ENCODE measurements around the gene CAPN1.
"Not testable (repeated sequence)": the region's sequence is repeated elsewhere in the genome, so short reads cannot be mapped to it uniquely, and the experiment has no call there.

CAPN1 gene

DNA sequence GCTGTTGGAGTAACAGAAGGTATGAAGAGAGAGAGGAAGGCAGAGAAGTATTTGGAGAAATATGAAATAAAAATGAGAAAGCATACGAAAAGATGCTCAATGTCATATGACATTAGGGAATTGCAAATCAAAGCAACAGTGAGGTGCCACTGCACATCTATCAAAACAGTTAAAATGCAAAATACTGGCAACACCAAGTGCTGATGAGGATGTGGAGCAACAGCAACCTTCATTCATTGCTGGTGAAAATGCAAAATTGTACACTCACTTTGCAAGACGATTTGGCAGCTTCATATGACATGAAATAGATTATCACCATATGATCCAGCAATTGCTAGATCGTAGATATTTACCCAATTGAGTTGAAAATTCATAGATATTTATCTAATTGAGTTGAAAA, 21.1 kb upstream of the CAPN1 start:
- DNase-seq (ENCODE audit: low read depth), result no peak

DNA sequence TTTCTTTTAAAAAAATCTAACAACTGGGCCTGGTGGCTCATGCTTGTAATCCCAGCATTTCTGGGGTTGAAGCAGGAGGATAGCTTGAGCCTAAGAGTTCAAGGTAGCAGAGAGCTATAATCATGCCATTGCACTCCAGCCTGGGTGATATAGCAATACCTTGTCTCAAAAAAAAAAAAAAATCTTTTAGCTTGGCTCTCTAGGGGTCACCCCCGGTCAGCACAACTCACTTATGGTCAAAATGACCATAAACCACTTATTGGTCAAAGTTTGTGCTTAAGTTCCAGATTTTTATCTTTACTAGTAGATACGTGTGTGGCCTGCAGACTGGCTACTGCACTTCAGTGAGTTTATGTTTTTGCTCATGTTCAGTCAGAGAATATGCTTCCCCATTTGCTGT, 18.0 kb upstream of the CAPN1 start:
- DNase-seq (ENCODE audit: low read depth), result no peak

DNA sequence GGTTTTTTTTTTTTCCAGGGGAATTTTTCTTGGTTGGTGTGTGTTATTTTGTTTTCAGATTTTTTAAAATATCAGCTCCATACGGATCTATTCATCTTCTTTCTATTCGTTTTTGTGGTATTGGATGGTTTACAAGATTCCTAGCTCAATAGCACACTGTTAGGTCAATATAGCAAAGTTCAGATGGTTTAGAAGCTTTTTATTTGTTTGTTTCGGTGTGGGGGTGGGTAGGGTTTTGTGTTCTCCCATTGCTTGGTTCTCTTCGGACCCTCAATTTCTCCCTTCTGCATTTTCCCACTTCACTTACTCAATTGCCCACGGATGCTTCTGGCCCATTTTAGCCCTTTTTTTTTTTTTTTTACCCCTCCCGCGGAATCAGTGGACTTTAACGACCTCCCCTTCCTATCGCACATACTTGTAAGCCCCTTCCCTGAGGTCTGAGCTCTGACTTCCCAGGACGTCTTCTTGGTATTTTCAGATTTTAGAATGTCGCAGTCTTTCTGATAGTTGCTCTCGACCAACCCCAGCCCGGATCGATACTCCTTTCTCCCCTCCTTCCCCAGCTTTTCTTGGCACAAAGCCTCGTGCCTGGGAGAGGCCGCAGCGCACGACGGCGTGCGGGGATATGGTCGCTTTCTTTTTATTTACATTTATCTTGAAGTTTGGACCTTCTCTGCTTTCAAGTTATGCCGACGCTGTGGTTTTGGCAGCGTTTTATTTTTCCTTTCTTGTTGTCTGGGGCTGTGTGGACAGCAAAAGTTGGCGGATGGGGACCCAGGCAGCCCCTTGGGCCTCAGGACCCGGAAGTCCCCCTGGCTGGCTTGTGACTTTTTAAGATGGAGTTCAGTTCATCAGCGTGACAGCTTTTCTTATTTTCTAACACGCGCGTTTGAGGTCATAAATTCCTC, 16.1 kb upstream of the CAPN1 start:
- DNase-seq (ENCODE audit: low read depth), result no peak

DNA sequence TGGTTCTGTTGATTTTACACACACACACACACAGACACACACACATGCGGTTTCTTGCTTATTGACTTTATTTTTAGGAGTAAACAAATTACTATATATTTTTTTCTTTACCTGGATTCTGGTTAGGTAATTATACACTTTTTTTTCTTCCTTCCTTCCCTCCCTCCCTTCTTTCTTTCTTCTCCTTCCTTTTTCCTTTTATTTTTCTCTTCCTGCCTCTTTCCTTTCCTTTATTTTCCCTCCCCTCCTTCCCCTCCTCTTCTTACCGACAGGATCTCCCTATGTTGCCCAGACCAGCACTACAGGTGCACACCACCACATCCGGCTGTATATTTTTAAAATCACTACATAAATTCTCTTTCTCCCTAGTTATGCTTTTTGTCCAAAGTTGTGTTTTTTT, 14.8 kb upstream of the CAPN1 start:
- no peak for DNase-seq (ENCODE audit: low read depth)

DNA sequence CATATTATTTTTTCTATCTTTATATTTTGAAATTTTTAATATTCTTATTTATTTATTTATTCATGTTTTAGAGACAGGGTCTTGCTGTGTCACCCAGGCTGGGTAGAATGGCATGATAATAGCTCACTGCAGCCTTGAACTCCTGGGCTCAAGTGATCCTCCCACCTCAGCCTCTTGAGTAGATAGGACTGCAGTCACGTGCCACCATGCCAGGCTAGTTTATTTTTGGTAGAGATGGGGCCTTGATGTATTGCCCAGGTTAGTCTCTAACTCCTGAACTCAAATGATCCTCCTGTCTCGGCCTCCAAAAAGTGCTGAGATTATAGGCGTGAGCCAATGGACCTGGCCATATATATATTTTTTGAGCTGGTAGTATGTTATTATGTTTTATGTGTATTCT, 14.1 kb upstream of the CAPN1 start:
- no peak for DNase-seq (ENCODE audit: low read depth)

DNA sequence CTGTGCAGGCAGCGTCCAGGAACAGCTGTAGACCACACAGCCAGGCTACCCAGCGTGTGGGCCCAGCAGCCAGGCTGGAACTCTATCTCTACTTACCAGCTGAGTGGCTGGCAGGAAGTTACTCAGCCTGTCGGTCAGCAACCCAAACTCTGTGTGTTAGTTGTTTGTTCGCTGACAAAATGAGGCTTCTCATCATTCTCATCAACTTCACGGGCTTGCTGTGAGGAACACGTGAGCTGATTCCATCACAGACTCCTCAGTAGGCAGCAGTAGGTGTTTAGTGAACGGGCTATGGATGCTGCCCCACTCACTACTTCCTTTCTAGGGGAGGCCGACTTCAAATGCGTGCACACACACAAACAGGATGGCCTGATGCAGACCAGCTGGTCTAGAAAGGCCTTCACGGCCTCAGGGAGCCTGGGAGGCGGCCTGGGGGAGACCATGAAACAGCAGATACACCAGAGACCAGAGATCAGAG, 12.5 kb upstream of the CAPN1 start:
- no peak for DNase-seq (ENCODE audit: low read depth)

DNA sequence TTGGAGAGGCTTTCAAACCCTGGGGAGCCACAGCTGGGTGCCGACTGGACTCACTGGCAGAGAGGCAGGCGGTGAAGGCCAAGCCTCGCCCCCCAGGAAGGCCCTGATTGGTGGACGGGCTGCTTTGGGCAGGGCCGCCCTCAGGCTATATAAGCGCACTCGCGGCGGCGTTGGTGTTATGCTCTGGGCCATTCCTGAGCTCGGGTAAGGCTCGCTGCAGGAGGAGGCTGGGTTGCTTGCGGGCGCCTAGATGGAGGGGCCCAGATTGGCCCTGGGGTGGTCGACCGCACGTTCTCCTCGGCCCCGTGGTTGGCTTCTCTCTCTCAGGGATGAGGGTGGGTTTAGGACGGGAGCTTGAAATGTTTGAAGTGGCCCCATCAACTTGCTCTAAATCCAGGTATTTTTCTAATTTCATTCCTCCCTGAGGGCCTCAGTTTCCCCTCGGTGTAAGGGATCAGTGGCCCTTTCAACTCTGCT, 11.6 kb upstream of the CAPN1 start, which contains the start of gene SPDYC:
TSS of gene SPDYC (plus strand) at position 176 of the 477 bp plus-strand sequence. CDS start 1,125 bp downstream, outside the sequence.
- DNase-seq (ENCODE audit: low read depth), result no peak

DNA sequence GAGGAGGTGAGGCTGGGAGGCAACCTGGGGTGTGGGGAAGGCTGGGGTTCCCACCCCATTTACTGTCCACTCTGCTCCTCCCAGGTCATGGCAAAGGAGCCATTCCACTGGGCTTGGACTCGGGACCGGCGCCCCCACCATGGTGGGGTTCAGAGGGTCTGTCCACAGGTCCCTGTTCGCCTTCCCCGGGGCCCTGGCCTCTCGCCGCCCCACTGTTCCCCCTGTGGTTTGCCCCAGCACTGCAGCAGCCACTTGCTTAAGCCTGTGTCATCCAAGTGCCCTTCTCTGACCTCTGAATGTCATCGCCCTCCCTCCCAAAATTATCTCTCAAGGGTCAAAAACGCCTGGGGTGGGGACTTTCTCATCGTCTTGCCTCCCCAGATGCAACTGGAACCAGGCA, 9.1 kb upstream of the CAPN1 start:
- no peak for DNase-seq (ENCODE audit: low read depth)

DNA sequence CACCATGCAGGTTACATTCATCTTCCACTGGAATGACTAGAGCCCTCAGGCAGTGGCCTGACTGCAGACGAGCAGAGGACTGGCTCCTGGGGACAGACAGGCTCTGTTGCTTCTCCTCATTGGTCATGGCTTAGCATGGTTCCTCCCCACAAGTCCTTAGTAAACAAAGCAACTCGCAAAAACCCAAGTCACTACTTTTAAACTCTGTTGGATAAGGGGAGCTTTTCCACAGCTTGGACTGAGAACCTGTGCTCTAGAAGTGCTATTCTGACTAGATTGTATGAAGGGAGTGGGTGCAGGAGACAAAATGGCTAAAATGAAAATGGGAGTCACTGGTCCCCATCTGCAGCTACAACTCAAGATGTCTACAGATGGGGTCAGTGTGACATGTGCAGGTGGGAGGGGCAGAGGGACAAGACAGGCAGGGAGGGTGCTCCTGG, 7.1 kb upstream of the CAPN1 start:
- not testable (repeated sequence) for DNase-seq (ENCODE audit: low read depth)

DNA sequence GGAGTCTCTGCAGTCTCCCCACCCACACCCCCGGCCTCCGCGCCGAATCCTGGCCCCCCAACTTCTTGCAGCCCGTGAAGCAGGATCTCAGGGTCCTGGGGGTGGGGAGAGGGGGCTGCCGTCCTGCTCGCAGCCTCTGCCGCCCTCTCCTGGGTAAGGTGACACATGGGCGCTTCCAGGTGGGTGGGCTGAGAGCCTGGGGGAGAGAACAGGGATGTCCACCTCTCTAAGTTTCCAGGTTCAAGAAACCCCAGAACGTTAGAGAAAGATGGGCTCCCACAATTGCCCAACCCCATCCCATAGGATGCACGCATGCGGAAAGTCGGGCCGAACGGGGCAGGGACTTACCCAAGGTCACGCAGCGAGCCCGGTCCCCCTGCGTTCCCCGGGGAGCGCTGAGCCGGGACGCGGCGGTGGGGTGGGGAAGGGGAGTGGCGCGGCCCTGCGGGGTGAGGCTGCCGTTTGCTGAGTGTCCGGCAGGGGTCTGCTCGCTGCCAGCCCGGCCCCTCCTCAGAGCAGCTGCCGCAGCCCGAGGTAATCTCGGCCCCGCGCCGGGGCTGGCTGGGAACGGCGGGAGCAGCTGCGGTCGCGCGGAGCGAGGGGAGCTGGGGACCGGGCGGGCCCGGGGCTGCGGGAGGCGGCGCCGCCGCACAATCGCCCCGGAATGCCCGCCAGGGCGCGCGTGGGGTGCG, 705 bp upstream of the CAPN1 start:
- no peak for DNase-seq (ENCODE audit: low read depth)

DNA sequence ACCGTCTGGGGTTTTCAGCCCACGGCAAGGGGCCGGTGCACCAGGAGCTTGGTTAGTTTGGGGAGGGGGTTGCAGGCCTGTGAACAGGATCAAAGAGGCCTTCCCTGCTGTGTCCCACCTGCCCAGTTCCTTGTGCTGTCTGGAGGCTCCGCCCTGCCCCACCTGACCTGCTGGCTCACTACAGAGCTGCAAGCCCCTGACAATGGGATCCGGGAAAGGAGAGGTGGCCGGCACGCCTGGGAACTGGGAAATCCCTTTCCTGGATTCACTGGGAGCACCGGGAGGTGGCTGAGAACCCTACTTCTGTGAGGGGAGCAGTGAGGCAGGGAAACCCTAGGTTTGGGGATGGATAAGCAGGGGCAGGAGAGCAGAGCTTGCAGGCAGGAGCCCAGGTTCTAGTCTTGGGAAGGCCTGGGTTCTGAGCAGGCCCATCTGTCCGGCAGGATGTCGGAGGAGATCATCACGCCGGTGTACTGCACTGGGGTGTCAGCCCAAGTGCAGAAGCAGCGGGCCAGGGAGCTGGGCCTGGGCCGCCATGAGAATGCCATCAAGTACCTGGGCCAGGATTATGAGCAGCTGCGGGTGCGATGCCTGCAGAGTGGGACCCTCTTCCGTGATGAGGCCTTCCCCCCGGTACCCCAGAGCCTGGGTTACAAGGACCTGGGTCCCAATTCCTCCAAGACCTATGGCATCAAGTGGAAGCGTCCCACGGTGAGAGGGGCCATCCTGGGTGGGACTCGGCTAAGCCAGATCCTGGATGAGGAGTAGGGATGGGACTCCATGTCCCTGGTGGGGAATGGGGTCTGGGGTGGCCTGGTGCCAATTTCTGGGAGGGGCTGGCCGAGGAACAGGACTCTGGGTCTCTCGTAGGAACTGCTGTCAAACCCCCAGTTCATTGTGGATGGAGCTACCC, 786 bp downstream of the CAPN1 start:
- DNase-seq (ENCODE audit: low read depth), result no peak

DNA sequence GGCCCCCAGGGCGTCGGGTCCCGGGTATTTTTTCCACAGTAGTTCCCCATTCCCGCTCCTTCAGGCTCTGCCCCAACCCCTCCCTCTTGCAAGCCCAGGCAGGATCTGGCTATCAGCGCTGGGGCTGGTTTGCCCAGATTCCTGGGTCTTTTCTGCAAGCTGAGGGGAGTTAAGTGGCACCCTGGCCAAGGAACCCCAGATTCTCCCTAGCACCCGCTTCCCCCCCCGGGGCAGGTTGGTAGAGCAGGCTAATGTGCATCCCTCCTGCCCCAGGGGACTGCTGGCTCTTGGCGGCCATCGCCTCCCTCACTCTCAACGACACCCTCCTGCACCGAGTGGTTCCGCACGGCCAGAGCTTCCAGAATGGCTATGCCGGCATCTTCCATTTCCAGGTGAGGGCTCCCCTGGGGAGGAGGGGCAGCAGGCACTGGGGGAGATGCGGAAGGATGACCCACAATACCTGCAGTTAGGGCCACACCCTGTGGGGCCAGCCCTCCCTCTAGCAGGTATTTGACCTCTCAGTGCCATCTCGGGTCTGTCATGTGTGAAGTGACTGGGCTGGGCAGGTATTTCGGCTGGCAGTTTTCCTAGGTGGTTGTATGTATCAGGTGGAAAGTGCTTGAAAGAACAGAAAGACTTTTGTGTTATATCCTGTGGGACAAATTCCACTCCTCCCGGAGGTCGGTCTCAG, 1.6 kb downstream of the CAPN1 start:
- no peak for DNase-seq (ENCODE audit: low read depth)

DNA sequence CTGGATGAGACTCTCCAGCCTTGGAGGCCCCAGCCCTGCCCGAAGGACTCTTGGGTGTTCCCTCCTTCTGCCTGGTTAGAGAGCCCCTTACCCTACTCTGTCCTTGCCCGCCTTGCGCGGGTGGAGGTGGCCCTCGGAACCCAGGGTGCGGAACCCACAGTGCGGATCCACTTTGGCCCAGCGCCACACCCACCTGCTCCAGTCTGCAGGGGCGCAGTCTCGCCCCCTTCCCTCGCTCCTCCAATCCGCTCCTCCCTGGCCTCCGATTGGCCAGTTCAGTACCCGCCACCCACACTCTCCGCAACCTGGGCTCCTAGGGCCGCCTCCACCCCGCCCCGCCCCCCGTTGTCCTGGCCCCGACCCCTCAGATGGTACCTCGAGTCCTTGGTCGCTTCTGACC, 2.4 kb downstream of the CAPN1 start:
- no peak for DNase-seq (ENCODE audit: low read depth)

DNA sequence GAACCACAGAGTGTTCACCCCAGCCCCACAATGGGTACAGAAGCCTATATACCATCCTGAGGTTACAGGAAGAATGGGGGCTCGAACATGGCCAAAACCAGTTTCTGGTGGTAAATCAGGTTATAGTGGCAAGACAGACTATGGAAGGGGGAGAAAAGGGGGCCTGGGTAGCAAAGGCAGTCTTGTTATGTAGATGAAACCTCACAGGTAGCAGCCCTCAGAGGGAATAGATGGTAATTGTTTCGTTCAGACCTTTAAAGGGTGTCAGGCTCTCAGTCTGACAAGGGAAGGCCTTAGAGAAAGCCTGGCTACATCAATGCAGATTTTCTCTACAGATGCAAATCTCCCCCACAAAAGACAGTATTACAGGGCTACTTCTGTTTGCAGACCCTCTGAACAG, 3.4 kb downstream of the CAPN1 start:
- DNase-seq (ENCODE audit: low read depth), result no peak

DNA sequence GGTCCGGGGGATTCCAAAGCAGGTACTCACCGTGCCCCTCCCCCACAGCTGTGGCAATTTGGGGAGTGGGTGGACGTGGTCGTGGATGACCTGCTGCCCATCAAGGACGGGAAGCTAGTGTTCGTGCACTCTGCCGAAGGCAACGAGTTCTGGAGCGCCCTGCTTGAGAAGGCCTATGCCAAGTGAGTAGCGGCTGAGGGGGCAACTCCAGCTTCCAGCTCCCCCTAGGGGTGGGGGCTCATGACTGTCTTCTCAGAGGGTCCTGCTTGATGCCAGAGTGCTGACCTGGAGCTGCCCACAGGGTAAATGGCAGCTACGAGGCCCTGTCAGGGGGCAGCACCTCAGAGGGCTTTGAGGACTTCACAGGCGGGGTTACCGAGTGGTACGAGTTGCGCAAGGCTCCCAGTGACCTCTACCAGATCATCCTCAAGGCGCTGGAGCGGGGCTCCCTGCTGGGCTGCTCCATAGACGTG, 4.2 kb downstream of the CAPN1 start:
- DNase-seq (ENCODE audit: low read depth), result no peak

DNA sequence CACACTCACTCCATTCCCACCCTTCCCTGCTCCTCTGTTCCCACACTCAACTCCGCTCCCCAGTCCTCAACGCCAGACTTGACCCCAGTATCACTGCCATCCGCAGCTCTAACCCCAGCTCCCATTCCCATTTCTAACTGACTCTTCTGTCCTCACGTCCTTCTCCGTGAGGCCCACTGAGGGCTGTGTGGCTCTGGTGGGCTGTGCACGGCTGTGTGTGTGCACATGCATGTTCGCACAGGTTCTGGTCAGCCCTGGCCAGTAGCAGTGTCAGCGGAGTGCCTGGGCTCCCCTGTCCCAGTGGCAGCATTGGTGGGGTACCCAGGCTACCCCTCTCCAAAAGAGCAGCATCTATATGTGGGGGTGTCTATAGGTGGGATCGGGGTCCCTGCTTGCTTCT, 5.0 kb downstream of the CAPN1 start:
- DNase-seq (ENCODE audit: low read depth), result no peak

DNA sequence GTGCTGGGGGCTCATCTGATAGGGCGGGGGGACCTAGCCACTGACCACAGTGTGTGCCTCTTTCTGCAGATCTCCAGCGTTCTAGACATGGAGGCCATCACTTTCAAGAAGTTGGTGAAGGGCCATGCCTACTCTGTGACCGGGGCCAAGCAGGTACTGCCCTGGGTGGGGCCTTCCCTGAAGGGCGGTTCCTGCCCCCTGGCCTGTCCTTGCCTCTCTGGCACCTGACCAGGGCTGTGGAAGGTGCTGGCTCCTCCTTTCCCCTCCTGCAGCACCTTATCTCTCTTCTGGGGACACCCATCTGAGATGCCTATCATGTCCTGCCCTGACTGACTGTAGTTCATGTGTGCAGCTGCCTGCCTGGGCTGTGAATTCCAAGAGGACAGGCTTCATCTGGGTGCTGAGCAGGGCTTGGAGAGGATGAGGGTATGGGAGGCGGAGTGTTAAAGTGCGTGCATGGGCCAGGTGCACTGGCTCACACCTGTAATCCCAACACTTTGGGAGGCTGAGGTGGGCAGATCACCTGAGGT, 5.5 kb downstream of the CAPN1 start:
- DNase-seq (ENCODE audit: low read depth), result no peak

DNA sequence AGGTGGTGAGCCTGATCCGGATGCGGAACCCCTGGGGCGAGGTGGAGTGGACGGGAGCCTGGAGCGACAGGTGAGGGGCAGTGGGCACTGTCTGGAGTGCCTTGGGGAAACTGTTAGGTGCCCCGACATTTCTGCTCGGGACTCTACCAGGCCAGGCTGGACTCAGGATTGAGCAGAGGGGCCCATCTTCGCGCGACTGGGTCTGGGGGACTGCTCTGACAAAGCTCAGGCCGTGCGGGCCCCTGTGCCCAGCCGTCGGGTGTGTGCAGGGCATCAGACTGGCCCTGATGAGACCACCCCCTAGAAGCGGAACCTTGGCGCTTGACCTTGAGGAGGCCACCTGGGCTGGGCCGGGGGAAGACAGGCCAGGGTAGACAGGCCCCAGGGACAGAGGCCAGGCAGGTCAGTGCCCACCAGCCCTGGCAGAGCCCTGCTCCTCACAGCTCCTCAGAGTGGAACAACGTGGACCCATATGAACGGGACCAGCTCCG, 6.3 kb downstream of the CAPN1 start:
- DNase-seq (ENCODE audit: low read depth), result no peak

DNA sequence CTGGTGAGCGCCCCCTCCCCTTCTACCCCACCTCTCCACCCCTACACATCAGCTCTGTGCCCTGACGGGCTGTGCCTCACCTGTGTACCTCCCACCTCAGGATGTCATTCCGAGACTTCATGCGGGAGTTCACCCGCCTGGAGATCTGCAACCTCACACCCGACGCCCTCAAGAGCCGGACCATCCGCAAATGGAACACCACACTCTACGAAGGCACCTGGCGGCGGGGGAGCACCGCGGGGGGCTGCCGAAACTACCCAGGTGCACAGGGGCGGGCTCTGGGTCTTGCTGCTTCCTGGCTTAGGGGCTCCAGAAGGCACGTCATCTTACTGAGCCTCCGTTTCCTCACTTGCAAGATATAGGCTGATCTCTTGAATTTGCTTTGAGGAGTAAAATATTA, 6.8 kb downstream of the CAPN1 start:
- DNase-seq (ENCODE audit: low read depth), result no peak

DNA sequence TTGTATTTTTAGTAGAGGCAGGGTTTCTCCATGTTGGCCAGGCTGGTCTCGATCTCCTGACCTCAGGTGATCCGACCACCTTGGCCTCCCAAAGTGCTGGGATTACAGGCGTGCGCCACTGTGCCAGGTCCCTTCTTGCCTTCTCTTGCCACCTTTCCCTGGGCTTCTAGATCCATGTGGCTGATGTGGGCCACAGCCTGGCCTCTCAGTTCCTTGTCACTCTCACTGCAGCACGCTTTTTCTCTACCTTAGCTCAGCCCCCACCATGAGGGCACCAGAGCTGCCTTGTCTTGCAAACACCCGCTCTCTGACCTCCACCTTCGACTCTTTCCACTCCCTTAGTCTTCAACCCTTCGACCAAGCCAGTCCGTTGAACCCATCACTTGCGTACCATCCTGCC, 7.5 kb downstream of the CAPN1 start:
- no peak for DNase-seq (ENCODE audit: low read depth)

DNA sequence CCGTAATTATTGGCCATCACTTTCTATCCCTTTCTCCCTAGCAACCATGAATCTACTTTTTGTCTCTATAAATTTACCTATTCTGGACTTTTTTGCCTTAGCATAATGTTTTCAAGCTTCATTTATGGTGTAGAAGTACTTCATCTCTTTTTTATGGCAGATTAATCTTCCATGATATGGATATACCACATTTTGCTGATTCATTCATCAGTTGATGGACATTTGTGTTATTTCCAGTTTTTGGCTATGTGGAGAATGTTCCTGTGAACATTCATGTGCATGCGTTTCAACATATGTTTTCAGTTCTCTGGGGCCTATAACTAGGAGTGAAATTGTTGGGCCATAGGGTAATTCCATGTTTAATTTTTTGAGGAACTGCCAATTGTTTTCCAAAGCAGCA, 12.8 kb downstream of the CAPN1 start:
- no peak for DNase-seq (ENCODE audit: low read depth)
